Liver (tissue), 9 donors: ENCODE results near the gene RAG2. TPM values are rescaled to one million over a fixed set of nuclear protein-coding genes. Genes with fewer than 3 reads are reported as not detected.

Experiments
- DNase-seq: peaks from one replicate; pipeline ENCODE4 v3.0.0-alpha.2; 2017; ENCODE audit warnings: low spot score
- H3K27ac ChIP-seq, 2 donors: one replicate each; pipeline ENCODE4 v1.7.0; 2013; ENCODE audit warnings: inconsistent platforms in 2 of 2, low read length in 2 of 2, control low read depth in 1 of 2, low read depth in 1 of 2, mild to moderate bottlenecking in 1 of 2
- H3K27me3 ChIP-seq, 4 donors: one replicate each; pipeline versions ENCODE4 v1.6.1 to v1.7.0; 2013; ENCODE audit warnings: low read length in 3 of 4, inconsistent platforms in 1 of 4, mild to moderate bottlenecking in 1 of 4, moderate library complexity in 1 of 4; ENCODE audit not compliant: control insufficient read depth in 4 of 4, insufficient read depth in 4 of 4
- H3K36me3 ChIP-seq, 4 donors: one replicate each; pipeline versions ENCODE4 v1.6.1 to v1.7.0; 2013; ENCODE audit warnings: low read length in 3 of 4, mild to moderate bottlenecking in 3 of 4, low read depth in 1 of 4, moderate library complexity in 1 of 4; ENCODE audit not compliant: control insufficient read depth in 4 of 4, insufficient read depth in 3 of 4
- H3K4me1 ChIP-seq, 4 donors: one replicate each; pipeline versions ENCODE4 v1.6.1 to v1.7.0; 2013; ENCODE audit warnings: low read length in 3 of 4, mild to moderate bottlenecking in 3 of 4, moderate library complexity in 1 of 4; ENCODE audit not compliant: control insufficient read depth in 4 of 4, insufficient read depth in 4 of 4
- H3K4me3 ChIP-seq, 3 donors: one replicate each; pipeline versions ENCODE4 v1.6.1 to v1.7.0; 2013; ENCODE audit warnings: low read length in 3 of 3, control low read depth in 1 of 3, low read depth in 1 of 3, mild to moderate bottlenecking in 1 of 3
- H3K9ac ChIP-seq, 2 donors: one replicate each; pipeline ENCODE4 v1.7.0; 2013; ENCODE audit warnings: low read length in 2 of 2, mild to moderate bottlenecking in 2 of 2, moderate library complexity in 2 of 2, control low read depth in 1 of 2, low read depth in 1 of 2
- H3K9me3 ChIP-seq, 4 donors: one replicate each; pipeline versions ENCODE4 v1.6.1 to v1.7.0; 2013; ENCODE audit warnings: low read length in 3 of 4; ENCODE audit not compliant: control insufficient read depth in 4 of 4
- ATF3 ChIP-seq: IDR thresholded peaks from 2 replicates; pipeline ENCODE4 v1.6.1; 2016; ENCODE audit warnings: antibody characterized with exemption
- CTCF ChIP-seq: fragments of 150-350 bp; IDR thresholded peaks from 2 replicates; pipeline ENCODE4 v1.5.1; 2017; ENCODE audit warnings: improper control_type of control experiment, low read depth, low read length; ENCODE audit not compliant: missing input control
- FOXA2 ChIP-seq: IDR thresholded peaks from 2 replicates; pipeline ENCODE4 v1.6.1; 2016; ENCODE audit warnings: antibody characterized with exemption
- HNF4A ChIP-seq, 2 donors: conservative IDR thresholded peaks; 2 replicates each; pipeline ENCODE4 v1.6.1; 2016; ENCODE audit warnings: antibody characterized with exemption in 2 of 2, mild to moderate bottlenecking in 2 of 2
- HNF4G ChIP-seq: IDR thresholded peaks from 2 replicates; pipeline ENCODE4 v1.6.1; 2016; ENCODE audit warnings: antibody characterized with exemption
- NR2F2 ChIP-seq: IDR thresholded peaks from 2 replicates; pipeline ENCODE4 v1.6.1; 2016; ENCODE audit warnings: antibody characterized with exemption
- REST ChIP-seq: IDR thresholded peaks from 2 replicates; pipeline ENCODE4 v1.6.1; 2016; ENCODE audit warnings: antibody characterized with exemption, mild to moderate bottlenecking
- RXRA ChIP-seq, 2 donors: IDR thresholded peaks; 2 replicates each; pipeline ENCODE4 v1.6.1; 2017 to 2018; ENCODE audit warnings: antibody characterized with exemption in 2 of 2, mild to moderate bottlenecking in 1 of 2
- TAF1 ChIP-seq: conservative IDR thresholded peaks from 2 replicates; pipeline ENCODE4 v1.6.1; 2016; ENCODE audit warnings: antibody characterized with exemption, mild to moderate bottlenecking
- YY1 ChIP-seq: IDR thresholded peaks from 2 replicates; pipeline ENCODE4 v1.6.1; 2016; ENCODE audit warnings: antibody characterized with exemption, mild to moderate bottlenecking
- WGBS: extraction: QIAGEN DNeasy Blood & Tissue Kit; methylation state at CpG from one replicate; pipeline ENCODE4 v1.1.7; 2013; 5-methylcytosine and 5-hydroxymethylcytosine counted together
- polyA plus RNA-seq, 2 donors: library from polyadenylated mRNA; stranded (reverse) in 1 of 2; unstranded in 1 of 2; fragments of 200-250 nt in 1 of 2; fragments of >200 nt in 1 of 2; fragmentation: Nextera tagmentation in 1 of 2; extraction: Ambion mirVana in 1 of 2; gene quantifications; one replicate each; pipeline versions ENCODE4 v1.2.1 to v1.2.3, GENCODE V29; 2013 to 2015
- total RNA-seq, 2 donors: library from RNA; depleted of rRNA; stranded (reverse); fragments of >200 nt; gene quantifications; one replicate each; pipeline ENCODE4 v1.2.3, GENCODE V29; 2014
- TF ChIP-seq, protein P1 (sequence below): IDR thresholded peaks from 2 replicates; pipeline ENCODE4 v1.6.1; 2016; ENCODE audit warnings: antibody characterized with exemption
- donor health status: healthy.
- donor health status: healthy.
- donor health status: healthy.
- donor health status: healthy.
- donor health status: healthy.

Gene RAG2
- total and polyA plus RNA-seq, 4 donors, result 2.0 TPM; not detected in 3

GRCh38 chr11:36617543-36618362, 19.7 kb upstream of the RAG2 start:
- H3K4me1 ChIP-seq, result no peaks in the 10 kb centered on the region
- H3K4me3 ChIP-seq, result no peak overlapping the region
- no peaks in the 10 kb centered on the region for H3K36me3 ChIP-seq
- no peaks in the 10 kb centered on the region for H3K9me3 ChIP-seq
- no peak for DNase-seq
- no peak overlapping the region for H3K9ac ChIP-seq
- no peaks in the 10 kb centered on the region for H3K27me3 ChIP-seq
- no peak overlapping the region for H3K27ac ChIP-seq
- TF ChIP-seq REST (no peak), YY1 (no peak)
- WGBS, result 89% methylated on average over 6 of the region's 6 CpGs

- no peak for DNase-seq
- no peak overlapping the region for H3K4me3 ChIP-seq
- 88% methylated on average over 3 of the region's 3 CpGs for WGBS
- H3K4me1 ChIP-seq, result no peaks in the 10 kb centered on the region
- H3K9me3 ChIP-seq, result no peaks in the 10 kb centered on the region
- no peaks in the 10 kb centered on the region for H3K27me3 ChIP-seq
- H3K36me3 ChIP-seq, result no peaks in the 10 kb centered on the region
- no peak overlapping the region for H3K9ac ChIP-seq
- TF ChIP-seq CTCF, result no peak
- no peak for TF ChIP-seq HNF4A (conservative IDR thresholded peaks at IDR 0.05)
- no peak for TF ChIP-seq RXRA (IDR thresholded peaks at IDR 0.05)
- TF ChIP-seq, protein P1, sequence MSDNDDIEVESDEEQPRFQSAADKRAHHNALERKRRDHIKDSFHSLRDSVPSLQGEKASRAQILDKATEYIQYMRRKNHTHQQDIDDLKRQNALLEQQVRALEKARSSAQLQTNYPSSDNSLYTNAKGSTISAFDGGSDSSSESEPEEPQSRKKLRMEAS, result no peak
- no peak for TF ChIP-seq NR2F2
- TF ChIP-seq ATF3, result no peak
- no peak for TF ChIP-seq YY1
- TF ChIP-seq HNF4G, result no peak
- TF ChIP-seq FOXA2, result no peak
- TF ChIP-seq TAF1, result no peak
- H3K27ac ChIP-seq, result no peak overlapping the region
These were observed 17.8 kb upstream of the RAG2 start for GRCh38 chr11:36615826-36616225.

- 64% methylated on average over 2 of the region's 2 CpGs for WGBS
- Histone ChIP-seq H3K27me3 (no peaks in the 10 kb centered on the region), H3K9ac (no peak overlapping the region), H3K4me3 (no peak overlapping the region), H3K36me3 (no peaks in the 10 kb centered on the region), H3K4me1 (no peaks in the 10 kb centered on the region), H3K9me3 (no peaks in the 10 kb centered on the region), H3K27ac (no peak overlapping the region)
- TF ChIP-seq YY1 (no peak), FOXA2 (no peak), NR2F2 (no peak), ATF3 (no peak)
- no peak for DNase-seq
These were observed 11.3 kb upstream of the RAG2 start for GRCh38 chr11:36609383-36609782.
